ENCODE data around the gene SUDS3.

DNA sequence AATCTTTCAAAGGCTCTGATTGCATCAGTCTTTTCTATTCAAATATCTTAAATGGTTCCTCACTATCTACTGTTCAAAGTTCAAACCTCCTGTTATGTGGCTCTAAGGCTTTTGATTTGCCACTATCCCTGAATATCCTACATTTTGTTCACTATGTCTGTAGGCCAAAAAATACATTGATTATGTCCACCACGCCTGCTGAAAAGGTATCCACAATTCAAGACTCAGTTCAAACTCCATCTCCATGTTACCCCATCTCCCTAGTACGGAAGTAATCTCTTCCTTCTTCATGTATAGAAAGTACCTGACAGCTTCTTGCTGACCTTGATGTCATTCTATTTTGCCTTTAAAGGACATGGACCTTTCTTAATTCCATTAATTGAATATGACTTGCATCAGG is 28.4 kb upstream of the SUDS3 start:
- no peak for TF ChIP-seq GABPA (IDR thresholded peaks at IDR 0.05 in 1 of 2, conservative IDR thresholded peaks at IDR 0.05 in 1 of 2)
- TF ChIP-seq HNF4A (conservative IDR thresholded peaks at IDR 0.05), result no peak
- TF ChIP-seq, protein P1, sequence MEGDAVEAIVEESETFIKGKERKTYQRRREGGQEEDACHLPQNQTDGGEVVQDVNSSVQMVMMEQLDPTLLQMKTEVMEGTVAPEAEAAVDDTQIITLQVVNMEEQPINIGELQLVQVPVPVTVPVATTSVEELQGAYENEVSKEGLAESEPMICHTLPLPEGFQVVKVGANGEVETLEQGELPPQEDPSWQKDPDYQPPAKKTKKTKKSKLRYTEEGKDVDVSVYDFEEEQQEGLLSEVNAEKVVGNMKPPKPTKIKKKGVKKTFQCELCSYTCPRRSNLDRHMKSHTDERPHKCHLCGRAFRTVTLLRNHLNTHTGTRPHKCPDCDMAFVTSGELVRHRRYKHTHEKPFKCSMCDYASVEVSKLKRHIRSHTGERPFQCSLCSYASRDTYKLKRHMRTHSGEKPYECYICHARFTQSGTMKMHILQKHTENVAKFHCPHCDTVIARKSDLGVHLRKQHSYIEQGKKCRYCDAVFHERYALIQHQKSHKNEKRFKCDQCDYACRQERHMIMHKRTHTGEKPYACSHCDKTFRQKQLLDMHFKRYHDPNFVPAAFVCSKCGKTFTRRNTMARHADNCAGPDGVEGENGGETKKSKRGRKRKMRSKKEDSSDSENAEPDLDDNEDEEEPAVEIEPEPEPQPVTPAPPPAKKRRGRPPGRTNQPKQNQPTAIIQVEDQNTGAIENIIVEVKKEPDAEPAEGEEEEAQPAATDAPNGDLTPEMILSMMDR (IDR thresholded peaks at IDR 0.05; ENCODE audit: low read depth, low read length, missing input control), result no peak
- no peak for TF ChIP-seq RAD21 (IDR thresholded peaks at IDR 0.05)
- TF ChIP-seq, protein P2, sequence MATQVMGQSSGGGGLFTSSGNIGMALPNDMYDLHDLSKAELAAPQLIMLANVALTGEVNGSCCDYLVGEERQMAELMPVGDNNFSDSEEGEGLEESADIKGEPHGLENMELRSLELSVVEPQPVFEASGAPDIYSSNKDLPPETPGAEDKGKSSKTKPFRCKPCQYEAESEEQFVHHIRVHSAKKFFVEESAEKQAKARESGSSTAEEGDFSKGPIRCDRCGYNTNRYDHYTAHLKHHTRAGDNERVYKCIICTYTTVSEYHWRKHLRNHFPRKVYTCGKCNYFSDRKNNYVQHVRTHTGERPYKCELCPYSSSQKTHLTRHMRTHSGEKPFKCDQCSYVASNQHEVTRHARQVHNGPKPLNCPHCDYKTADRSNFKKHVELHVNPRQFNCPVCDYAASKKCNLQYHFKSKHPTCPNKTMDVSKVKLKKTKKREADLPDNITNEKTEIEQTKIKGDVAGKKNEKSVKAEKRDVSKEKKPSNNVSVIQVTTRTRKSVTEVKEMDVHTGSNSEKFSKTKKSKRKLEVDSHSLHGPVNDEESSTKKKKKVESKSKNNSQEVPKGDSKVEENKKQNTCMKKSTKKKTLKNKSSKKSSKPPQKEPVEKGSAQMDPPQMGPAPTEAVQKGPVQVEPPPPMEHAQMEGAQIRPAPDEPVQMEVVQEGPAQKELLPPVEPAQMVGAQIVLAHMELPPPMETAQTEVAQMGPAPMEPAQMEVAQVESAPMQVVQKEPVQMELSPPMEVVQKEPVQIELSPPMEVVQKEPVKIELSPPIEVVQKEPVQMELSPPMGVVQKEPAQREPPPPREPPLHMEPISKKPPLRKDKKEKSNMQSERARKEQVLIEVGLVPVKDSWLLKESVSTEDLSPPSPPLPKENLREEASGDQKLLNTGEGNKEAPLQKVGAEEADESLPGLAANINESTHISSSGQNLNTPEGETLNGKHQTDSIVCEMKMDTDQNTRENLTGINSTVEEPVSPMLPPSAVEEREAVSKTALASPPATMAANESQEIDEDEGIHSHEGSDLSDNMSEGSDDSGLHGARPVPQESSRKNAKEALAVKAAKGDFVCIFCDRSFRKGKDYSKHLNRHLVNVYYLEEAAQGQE (IDR thresholded peaks at IDR 0.05), result no peak
